ENCODE results near the gene ETV3. TPM values are rescaled to one million over a fixed set of nuclear protein-coding genes. Genes with fewer than 3 reads are reported as not detected.

ETV3 gene
- total RNA-seq, 4 donors from 2014 or later, result 3.4 to 28.1 (median 18.1) TPM

GRCh38 chr1:157114183-157115121 lies 23.7 kb downstream of the ETV3 start:
- in situ Hi-C loops (cut with MboI; ENCODE audit: low pct_ligation_motif_present in 1 of 4, low pct_unique_long_range_greater_than_20kb in 1 of 4, low sequenced_read_pairs in 3 of 4) (no loop called here), intact Hi-C loops (cut with DNase I; ENCODE audit: low total_unique reads) (loop anchor here (5.0 kb wide), 1 partner anchor 393 kb away; no protein-coding TSS in a partner anchor)
- H3K4me1 ChIP-seq, result no peaks in the 10 kb centered on the region
- WGBS, 2 donors (ENCODE audit: low coverage in 1 of 2), result 81 to 82% methylated on average over 7 to 18 of the region's 18 CpGs
- no peak for DNase-seq
- H3K9me3 ChIP-seq, result no peaks in the 10 kb centered on the region
- no peak for TF ChIP-seq CTCF (IDR thresholded peaks at IDR 0.05)
- no peak for TF ChIP-seq POLR2A (IDR thresholded peaks at IDR 0.05)
- TF ChIP-seq EP300 (IDR thresholded peaks at IDR 0.05; ENCODE audit: low read depth), result no peak
- TF ChIP-seq POLR2AphosphoS5 (IDR thresholded peaks at IDR 0.05), result no peak
- no peak overlapping the region for H3K27ac ChIP-seq
- H3K4me3 ChIP-seq, result no peak overlapping the region
- H3K36me3 ChIP-seq, result no peaks in the 10 kb centered on the region
- peaks cover 32% of the 10 kb centered on the region for H3K27me3 ChIP-seq

GRCh38 chr1:157113631-157114030 lies 24.6 kb downstream of the ETV3 start:
- no peak overlapping the region for H3K4me3 ChIP-seq
- no peak for DNase-seq
- intact Hi-C loops (cut with DNase I; ENCODE audit: low total_unique reads) (no loop called here), in situ Hi-C loops (cut with MboI; ENCODE audit: low pct_ligation_motif_present in 1 of 4, low pct_unique_long_range_greater_than_20kb in 1 of 4, low sequenced_read_pairs in 3 of 4) (no loop called here)
- H3K4me1 ChIP-seq, result no peaks in the 10 kb centered on the region
- no peaks in the 10 kb centered on the region for H3K9me3 ChIP-seq
- TF ChIP-seq EP300 (IDR thresholded peaks at IDR 0.05; ENCODE audit: low read depth) (no peak), POLR2AphosphoS5 (IDR thresholded peaks at IDR 0.05) (no peak), POLR2A (IDR thresholded peaks at IDR 0.05) (no peak), CTCF (IDR thresholded peaks at IDR 0.05) (no peak)
- WGBS, 2 donors (ENCODE audit: low coverage in 1 of 2), result 67% methylated on average over 3 of the region's 3 CpGs; no CpG with 5 or more reads in 1 of the 2 donors
- peaks cover 40% of the 10 kb centered on the region for H3K27me3 ChIP-seq
- no peaks in the 10 kb centered on the region for H3K36me3 ChIP-seq
- no peak overlapping the region for H3K27ac ChIP-seq

GRCh38 chr1:157113106-157113505 lies 25.1 kb downstream of the ETV3 start:
- DNase-seq, result no peak
- peaks cover 46% of the 10 kb centered on the region for H3K27me3 ChIP-seq
- H3K9me3 ChIP-seq, result no peaks in the 10 kb centered on the region
- H3K4me3 ChIP-seq, result no peak overlapping the region
- no peak overlapping the region for H3K27ac ChIP-seq
- intact Hi-C loops (cut with DNase I; ENCODE audit: low total_unique reads) (no loop called here), in situ Hi-C loops (cut with MboI; ENCODE audit: low pct_ligation_motif_present in 1 of 4, low pct_unique_long_range_greater_than_20kb in 1 of 4, low sequenced_read_pairs in 3 of 4) (no loop called here)
- TF ChIP-seq CTCF (IDR thresholded peaks at IDR 0.05), result no peak
- WGBS, 2 donors (ENCODE audit: low coverage in 1 of 2), result 63% methylated on average over 7 of the region's 7 CpGs; no CpG with 5 or more reads in 1 of the 2 donors
- no peaks in the 10 kb centered on the region for H3K4me1 ChIP-seq
- H3K36me3 ChIP-seq, result no peaks in the 10 kb centered on the region

GRCh38 chr1:157112186-157112867 lies 25.9 kb downstream of the ETV3 start:
- peaks cover 53% of the 10 kb centered on the region for H3K27me3 ChIP-seq
- no peak overlapping the region for H3K4me3 ChIP-seq
- intact Hi-C loops (cut with DNase I; ENCODE audit: low total_unique reads) (no loop called here), in situ Hi-C loops (cut with MboI; ENCODE audit: low pct_ligation_motif_present in 1 of 4, low pct_unique_long_range_greater_than_20kb in 1 of 4, low sequenced_read_pairs in 3 of 4) (no loop called here)
- WGBS, 2 donors (ENCODE audit: low coverage in 1 of 2), result 80% methylated on average over 8 of the region's 8 CpGs; no CpG with 5 or more reads in 1 of the 2 donors
- no peaks in the 10 kb centered on the region for H3K4me1 ChIP-seq
- no peak for DNase-seq
- H3K36me3 ChIP-seq, result no peaks in the 10 kb centered on the region
- H3K27ac ChIP-seq, result no peak overlapping the region
- no peaks in the 10 kb centered on the region for H3K9me3 ChIP-seq
- no peak for TF ChIP-seq EP300 (IDR thresholded peaks at IDR 0.05; ENCODE audit: low read depth)
- TF ChIP-seq POLR2A (IDR thresholded peaks at IDR 0.05), result no peak
- no peak for TF ChIP-seq CTCF (IDR thresholded peaks at IDR 0.05)
- no peak for TF ChIP-seq POLR2AphosphoS5 (IDR thresholded peaks at IDR 0.05)
